Kidney epithelial cell (primary cell): ENCODE measurements around the gene NGEF. TPM values are rescaled to one million over a fixed set of nuclear protein-coding genes. Genes with fewer than 3 reads are reported as not detected.

Experiments used
- DNase-seq: peaks from one replicate; pipeline ENCODE4 v3.0.0-alpha.2; 2010; ENCODE audit warnings: low read depth
- H3K27me3 ChIP-seq: 2 replicates; pipeline ENCODE4 v1.6.0; 2011; ENCODE audit warnings: low read length; ENCODE audit not compliant: control insufficient read depth, insufficient read depth
- H3K36me3 ChIP-seq: 2 replicates; pipeline ENCODE4 v1.5.1; 2011; ENCODE audit warnings: low read length; ENCODE audit not compliant: control insufficient read depth, insufficient read depth
- H3K4me3 ChIP-seq: 2 replicates; pipeline ENCODE4 v1.5.1; 2011; ENCODE audit warnings: low read depth, mild to moderate bottlenecking, control low read depth, low read length
- total RNA-seq: library from RNA; depleted of rRNA; stranded (reverse); fragments of >200 nt; gene quantifications from 2 replicates; pipeline ENCODE4 v1.2.3, GENCODE V29; 2015
- TF ChIP-seq, protein P1 (sequence below): IDR thresholded peaks from 2 replicates; pipeline ENCODE4 v1.5.1; 2011; ENCODE audit warnings: mild to moderate bottlenecking, moderate library complexity, low read length, control low read depth, inconsistent platforms; ENCODE audit not compliant: insufficient read depth, poor library complexity, severe bottlenecking

NGEF gene
- total RNA-seq, 1 donor from 2014 or later = 2.5 TPM

DNA sequence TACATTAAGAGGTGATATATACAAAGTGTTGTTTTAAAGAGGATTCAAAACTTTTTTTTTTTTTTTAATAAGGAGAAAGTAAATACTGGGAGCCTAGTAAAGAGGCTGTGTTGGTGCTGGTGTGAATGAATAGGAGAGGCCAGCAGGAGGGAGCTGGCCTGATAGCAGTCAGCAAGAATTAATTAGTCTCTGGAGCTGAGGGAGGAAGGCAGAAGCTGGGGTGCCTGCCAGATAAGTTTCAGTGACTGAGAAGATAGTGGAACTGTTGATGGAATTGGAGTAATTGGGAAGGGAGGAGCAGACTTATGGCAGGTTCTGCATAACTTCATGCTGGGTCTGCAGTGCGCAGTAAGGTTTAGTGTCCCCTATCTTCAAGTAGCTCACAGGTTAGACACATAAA lies 179.2 kb downstream of the NGEF start:
- no peak for DNase-seq
- H3K27me3 ChIP-seq = no peaks in the 10 kb centered on the region
- no peak overlapping the region for H3K4me3 ChIP-seq
- H3K36me3 ChIP-seq = peaks cover 6% of the 10 kb centered on the region
- TF ChIP-seq, protein P1, sequence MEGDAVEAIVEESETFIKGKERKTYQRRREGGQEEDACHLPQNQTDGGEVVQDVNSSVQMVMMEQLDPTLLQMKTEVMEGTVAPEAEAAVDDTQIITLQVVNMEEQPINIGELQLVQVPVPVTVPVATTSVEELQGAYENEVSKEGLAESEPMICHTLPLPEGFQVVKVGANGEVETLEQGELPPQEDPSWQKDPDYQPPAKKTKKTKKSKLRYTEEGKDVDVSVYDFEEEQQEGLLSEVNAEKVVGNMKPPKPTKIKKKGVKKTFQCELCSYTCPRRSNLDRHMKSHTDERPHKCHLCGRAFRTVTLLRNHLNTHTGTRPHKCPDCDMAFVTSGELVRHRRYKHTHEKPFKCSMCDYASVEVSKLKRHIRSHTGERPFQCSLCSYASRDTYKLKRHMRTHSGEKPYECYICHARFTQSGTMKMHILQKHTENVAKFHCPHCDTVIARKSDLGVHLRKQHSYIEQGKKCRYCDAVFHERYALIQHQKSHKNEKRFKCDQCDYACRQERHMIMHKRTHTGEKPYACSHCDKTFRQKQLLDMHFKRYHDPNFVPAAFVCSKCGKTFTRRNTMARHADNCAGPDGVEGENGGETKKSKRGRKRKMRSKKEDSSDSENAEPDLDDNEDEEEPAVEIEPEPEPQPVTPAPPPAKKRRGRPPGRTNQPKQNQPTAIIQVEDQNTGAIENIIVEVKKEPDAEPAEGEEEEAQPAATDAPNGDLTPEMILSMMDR = no peak

DNA sequence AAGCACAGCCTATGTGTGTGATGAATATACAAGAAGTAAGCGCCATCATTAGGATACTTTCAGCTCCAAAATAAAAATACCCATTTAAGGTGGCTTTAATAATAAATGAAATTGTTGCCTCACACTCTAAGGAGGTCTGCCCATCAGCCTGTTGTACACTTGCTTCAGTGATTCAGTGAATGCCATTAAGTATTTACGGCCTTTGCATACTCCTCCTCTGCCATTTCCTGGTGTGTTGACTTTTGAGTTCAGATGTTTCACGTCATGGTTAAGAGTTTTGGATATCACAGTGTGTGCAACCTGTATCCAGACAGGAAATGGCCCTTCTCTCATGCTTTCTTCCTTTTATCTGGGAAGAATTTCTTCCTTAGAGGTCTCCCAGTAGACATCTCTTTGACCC lies 181.6 kb downstream of the NGEF start:
- Histone ChIP-seq H3K4me3 (no peak overlapping the region), H3K36me3 (peaks cover 6% of the 10 kb centered on the region), H3K27me3 (no peaks in the 10 kb centered on the region)
- TF ChIP-seq, protein P1 = no peak
- no peak for DNase-seq

DNA sequence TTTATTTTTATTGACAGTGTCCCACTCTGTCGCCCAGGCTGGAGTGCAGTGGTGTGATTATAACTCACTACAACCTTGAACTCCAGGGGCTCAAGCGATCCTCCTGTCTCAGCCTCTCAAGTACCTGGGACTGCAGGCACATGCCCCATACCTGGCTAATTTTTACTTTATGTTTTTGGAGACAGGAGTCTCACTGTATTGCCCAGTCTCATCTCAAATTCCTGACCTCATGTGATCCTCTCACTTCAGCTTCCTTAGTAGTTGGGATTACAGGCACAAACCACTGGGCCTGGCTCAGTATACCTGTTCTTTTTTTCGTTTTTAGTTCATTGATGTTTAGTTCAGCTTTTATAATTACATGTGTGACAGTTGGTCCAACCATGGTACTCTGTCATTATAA lies 183.1 kb downstream of the NGEF start:
- no peak for DNase-seq
- TF ChIP-seq, protein P1 = no peak
- H3K4me3 ChIP-seq = no peak overlapping the region
- H3K27me3 ChIP-seq = no peaks in the 10 kb centered on the region
- peaks cover 6% of the 10 kb centered on the region for H3K36me3 ChIP-seq

Other genes starting within 250 kb of the NGEF start
- not detected in 2 replicates for gene KCNJ13, start 236.7 kb downstream of the NGEF start, total RNA-seq
- gene SNORC, start 143.0 kb downstream of the NGEF start, total RNA-seq = 2.5 and 3.4 TPM in 2 replicates
- not detected in 2 replicates for gene NEU2, start 19.4 kb upstream of the NGEF start, total RNA-seq
- 2.7 and 3.7 TPM in 2 replicates for gene INPP5D, start 47.1 kb upstream of the NGEF start, total RNA-seq
- 25.2 and 54.1 TPM in 2 replicates for gene ATG16L1, start 238.4 kb upstream of the NGEF start, total RNA-seq